Tibial nerve (tissue), 4 donors: ENCODE data around the gene CCDC38. TPM values are rescaled to one million over a fixed set of nuclear protein-coding genes. Genes with fewer than 3 reads are reported as not detected.

ENCODE experiments used
- DNase-seq, 2 donors: peaks; one replicate each; pipeline ENCODE4 v3.0.0-alpha.2; 2019; ENCODE audit warnings: low spot score in 2 of 2
- H3K27ac ChIP-seq, 4 donors: fragments of 200-600 bp; sonication (generic) in 3 of 4; one replicate each; pipeline ENCODE4 v1.5.1; 2017 to 2019; ENCODE audit warnings: mild to moderate bottlenecking in 1 of 4
- H3K27me3 ChIP-seq, 2 donors: fragments of 200-600 bp; sonication (generic) in 1 of 2; one replicate each; pipeline versions ENCODE4 v1.5.1 to v1.6.0; 2017 to 2019
- H3K36me3 ChIP-seq, 3 donors: fragments of 200-600 bp; sonication (generic); one replicate each; pipeline ENCODE4 v1.5.1; 2018 to 2019
- H3K4me1 ChIP-seq, 4 donors: fragments of 200-600 bp; sonication (generic) in 3 of 4; one replicate each; pipeline ENCODE4 v1.5.1; 2017 to 2019
- H3K4me3 ChIP-seq, 4 donors: fragments of 200-600 bp; sonication (generic) in 3 of 4; one replicate each; pipeline ENCODE4 v1.5.1; 2017 to 2019; ENCODE audit warnings: mild to moderate bottlenecking in 1 of 4, moderate library complexity in 1 of 4
- H3K9me3 ChIP-seq, 4 donors: fragments of 200-600 bp; sonication (generic) in 3 of 4; one replicate each; pipeline ENCODE4 v1.5.1; 2017 to 2019
- EP300 ChIP-seq, 2 donors: sonication (generic); formaldehyde crosslinking; IDR thresholded peaks; one replicate each; pipeline ENCODE4 v1.6.1; 2017; ENCODE audit warnings: antibody characterized with exemption in 2 of 2, mild to moderate bottlenecking in 1 of 2
- POLR2A ChIP-seq, 2 donors: fragments of 450-650 bp; IDR thresholded peaks; one replicate each; pipeline ENCODE4 v1.6.1; 2017; ENCODE audit warnings: antibody characterized with exemption in 2 of 2, mild to moderate bottlenecking in 2 of 2, moderate library complexity in 2 of 2
- WGBS, 2 donors: methylation state at CpG; one replicate each; pipeline ENCODE4 v1.1.5; 2018; 5-methylcytosine and 5-hydroxymethylcytosine counted together
- total RNA-seq, 4 donors: library from RNA; depleted of rRNA; stranded (reverse); fragments of >200 nt; gene quantifications; one replicate each; pipeline ENCODE4 v1.1.0, GENCODE V29; 2016
- TF ChIP-seq, protein P1 (sequence below), 5 experiments: fragments of 200-600 bp in 3 of 5; fragments of 450-650 bp in 2 of 5; sonication (generic) in 3 of 5; IDR thresholded peaks; one replicate each; pipeline ENCODE4 v1.5.1; 2016 to 2019; ENCODE audit warnings: antibody characterized with exemption in 5 of 5, mild to moderate bottlenecking in 3 of 5, moderate library complexity in 2 of 5

The CCDC38 gene
- total RNA-seq, 4 donors from 2014 or later = not detected

GRCh38 chr12:95942101-95942523 is 302 bp downstream of the CCDC38 start:
- Histone ChIP-seq H3K36me3 (no peaks in the 10 kb centered on the region), H3K4me3 (peak overlapping the region; percentile 64 to 96 (median 84)), H3K27me3 (no peaks in the 10 kb centered on the region), H3K9me3 (no peaks in the 10 kb centered on the region), H3K4me1 (peaks cover 0 to 17% (median 5%) of the 10 kb centered on the region in 4 donors), H3K27ac (peak overlapping the region; percentile 67 to 86 (median 80))
- TF ChIP-seq, protein P1, sequence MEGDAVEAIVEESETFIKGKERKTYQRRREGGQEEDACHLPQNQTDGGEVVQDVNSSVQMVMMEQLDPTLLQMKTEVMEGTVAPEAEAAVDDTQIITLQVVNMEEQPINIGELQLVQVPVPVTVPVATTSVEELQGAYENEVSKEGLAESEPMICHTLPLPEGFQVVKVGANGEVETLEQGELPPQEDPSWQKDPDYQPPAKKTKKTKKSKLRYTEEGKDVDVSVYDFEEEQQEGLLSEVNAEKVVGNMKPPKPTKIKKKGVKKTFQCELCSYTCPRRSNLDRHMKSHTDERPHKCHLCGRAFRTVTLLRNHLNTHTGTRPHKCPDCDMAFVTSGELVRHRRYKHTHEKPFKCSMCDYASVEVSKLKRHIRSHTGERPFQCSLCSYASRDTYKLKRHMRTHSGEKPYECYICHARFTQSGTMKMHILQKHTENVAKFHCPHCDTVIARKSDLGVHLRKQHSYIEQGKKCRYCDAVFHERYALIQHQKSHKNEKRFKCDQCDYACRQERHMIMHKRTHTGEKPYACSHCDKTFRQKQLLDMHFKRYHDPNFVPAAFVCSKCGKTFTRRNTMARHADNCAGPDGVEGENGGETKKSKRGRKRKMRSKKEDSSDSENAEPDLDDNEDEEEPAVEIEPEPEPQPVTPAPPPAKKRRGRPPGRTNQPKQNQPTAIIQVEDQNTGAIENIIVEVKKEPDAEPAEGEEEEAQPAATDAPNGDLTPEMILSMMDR (IDR thresholded peaks at IDR 0.05) = no peak
- no peak for TF ChIP-seq POLR2A (IDR thresholded peaks at IDR 0.05)
- TF ChIP-seq EP300 (IDR thresholded peaks at IDR 0.05) = no peak
- no peak for DNase-seq
- WGBS, 2 donors = 15 to 17% methylated on average over 13 of the region's 13 CpGs

DNA sequence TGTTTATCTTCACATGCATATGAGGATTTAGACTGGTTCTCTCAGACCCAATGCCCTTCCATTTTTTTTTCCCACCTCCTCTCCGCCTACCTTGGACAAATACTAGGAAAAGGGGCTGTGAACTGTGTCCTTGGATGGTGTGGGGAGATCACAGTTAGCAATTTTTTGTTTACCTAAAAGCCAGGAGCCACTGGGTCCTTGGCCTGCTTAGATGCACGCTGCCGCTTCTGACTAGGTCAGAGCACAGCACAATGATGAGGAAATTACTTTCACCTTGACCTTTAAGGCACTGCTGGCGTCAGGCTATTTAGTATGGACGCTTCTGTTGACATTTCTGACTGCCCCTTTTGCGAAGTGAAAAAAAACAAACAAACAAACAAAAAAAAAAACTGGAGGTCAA is 1.9 kb downstream of the CCDC38 start:
- Histone ChIP-seq H3K4me3 (no peak overlapping the region), H3K9me3 (no peaks in the 10 kb centered on the region), H3K27ac (no peak overlapping the region), H3K4me1 (peaks cover 0 to 17% (median 5%) of the 10 kb centered on the region in 4 donors), H3K27me3 (no peaks in the 10 kb centered on the region), H3K36me3 (no peaks in the 10 kb centered on the region)
- 67 to 74% methylated on average over 6 of the region's 6 CpGs for WGBS, 2 donors
- TF ChIP-seq POLR2A (IDR thresholded peaks at IDR 0.05) (no peak), EP300 (IDR thresholded peaks at IDR 0.05) (no peak)
- TF ChIP-seq, protein P1 (IDR thresholded peaks at IDR 0.05) = no peak
- DNase-seq = no peak

DNA sequence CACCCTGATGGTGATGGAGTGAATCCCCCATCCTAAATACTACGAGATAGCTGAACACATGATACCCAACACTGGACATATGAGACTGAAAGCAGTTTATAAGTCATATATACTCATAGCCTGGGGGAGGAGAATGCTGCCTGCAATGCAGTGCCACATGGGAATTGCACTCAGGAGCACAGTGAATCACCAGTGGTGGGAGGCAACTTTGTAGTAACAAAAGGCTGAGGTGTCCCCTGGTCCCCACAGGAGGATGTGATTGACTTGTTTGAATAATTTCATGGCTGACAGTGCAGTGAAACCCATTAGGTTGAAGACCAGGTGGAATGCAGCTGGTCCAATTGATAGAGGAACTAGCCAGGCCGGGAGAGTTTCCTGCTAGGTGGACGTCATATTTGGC is 20.2 kb downstream of the CCDC38 start:
- Histone ChIP-seq H3K27ac (no peak overlapping the region), H3K9me3 (no peaks in the 10 kb centered on the region), H3K27me3 (no peaks in the 10 kb centered on the region), H3K4me1 (no peaks in the 10 kb centered on the region), H3K36me3 (no peaks in the 10 kb centered on the region), H3K4me3 (no peak overlapping the region)
- no peak for DNase-seq
- 65 to 79% methylated on average over 2 to 3 of the region's 3 CpGs for WGBS, 2 donors
- TF ChIP-seq POLR2A (IDR thresholded peaks at IDR 0.05) (no peak), EP300 (IDR thresholded peaks at IDR 0.05) (no peak)
- TF ChIP-seq, protein P1 (IDR thresholded peaks at IDR 0.05) = no peak

DNA sequence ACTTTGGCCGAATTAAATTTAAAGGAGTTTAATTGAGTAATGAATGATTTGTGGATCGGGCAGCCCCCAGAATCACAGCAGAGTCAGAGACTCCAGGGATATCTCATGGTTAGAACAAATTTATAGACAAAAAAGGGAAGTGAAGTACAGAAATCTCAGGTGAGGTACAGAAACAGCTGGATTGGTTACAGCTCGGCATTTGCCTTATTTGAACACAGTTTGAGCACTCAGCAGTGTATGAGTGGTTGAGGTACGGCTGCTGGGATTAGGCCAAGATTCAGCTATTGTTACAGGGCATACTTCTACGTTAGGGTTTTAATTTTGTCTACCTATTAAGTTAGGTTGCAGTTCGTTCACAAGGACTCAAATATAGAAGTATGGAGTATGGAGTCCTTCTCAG is 23.3 kb downstream of the CCDC38 start:
- no peak for TF ChIP-seq POLR2A (IDR thresholded peaks at IDR 0.05)
- no peak for TF ChIP-seq EP300 (IDR thresholded peaks at IDR 0.05)
- TF ChIP-seq, protein P1 (IDR thresholded peaks at IDR 0.05) = no peak
- Histone ChIP-seq H3K36me3 (no peaks in the 10 kb centered on the region), H3K27ac (no peak overlapping the region), H3K4me3 (no peak overlapping the region), H3K9me3 (no peaks in the 10 kb centered on the region), H3K27me3 (no peaks in the 10 kb centered on the region), H3K4me1 (no peaks in the 10 kb centered on the region)
- 84 to 86% methylated on average over 6 of the region's 6 CpGs for WGBS, 2 donors
- no peak for DNase-seq

DNA sequence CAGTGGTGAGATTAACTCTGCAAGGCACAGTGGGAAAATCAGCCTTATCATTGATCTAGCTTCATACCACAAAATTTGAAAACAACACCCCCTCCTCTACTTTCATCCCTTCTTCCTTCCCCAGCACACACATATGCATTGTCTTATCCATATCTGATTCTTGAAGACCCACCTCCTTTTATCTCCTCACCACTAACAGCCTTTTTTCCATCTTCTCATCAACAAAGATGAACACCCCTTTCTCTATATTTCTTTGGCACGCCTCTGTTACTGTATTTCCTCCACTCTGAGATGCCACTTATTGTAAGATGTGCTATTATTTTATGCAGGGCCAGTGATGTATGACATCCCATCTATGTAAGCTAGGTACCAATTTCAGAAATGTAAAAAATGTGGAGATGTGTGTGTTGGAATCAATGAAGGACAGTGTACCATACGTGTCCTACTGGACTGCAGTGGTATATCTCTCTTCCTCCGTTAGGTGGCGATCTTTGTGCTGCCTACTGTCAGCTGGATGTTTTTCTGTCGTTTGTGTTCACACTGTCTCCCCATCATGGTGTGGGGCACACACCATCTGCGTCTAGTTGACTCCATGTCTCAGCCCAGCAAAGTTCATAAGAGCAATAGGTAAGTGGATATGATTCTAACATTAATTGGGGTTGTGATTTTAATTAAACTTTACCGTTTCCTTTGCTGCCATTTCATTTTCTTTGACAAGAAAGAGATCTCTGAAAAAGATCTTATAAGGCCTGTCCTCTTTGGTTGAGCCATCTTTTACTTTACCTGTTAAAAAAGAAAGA is 24.0 kb downstream of the CCDC38 start:
- Histone ChIP-seq H3K4me1 (no peaks in the 10 kb centered on the region), H3K27ac (no peak overlapping the region), H3K9me3 (no peaks in the 10 kb centered on the region), H3K27me3 (no peaks in the 10 kb centered on the region), H3K36me3 (no peaks in the 10 kb centered on the region), H3K4me3 (no peak overlapping the region)
- TF ChIP-seq, protein P1 (IDR thresholded peaks at IDR 0.05) = peak; percentile 57 to 69 (median 61)
- no peak for TF ChIP-seq POLR2A (IDR thresholded peaks at IDR 0.05)
- TF ChIP-seq EP300 (IDR thresholded peaks at IDR 0.05) = no peak
- peak in 1 of 2 donors; percentile 36 for DNase-seq
- 25 to 29% methylated on average over 7 of the region's 7 CpGs for WGBS, 2 donors
